K562 (cell line): Measurements from ENCODE around the gene KLK15. TPM values are rescaled to one million over a fixed set of nuclear protein-coding genes. Genes with fewer than 3 reads are reported as not detected.

Experiments used
- ATAC-seq: fragments of 200-7000 bp; cut with Tn5 transposase; 3 replicates; pipeline ENCODE4 v1.9.1; 2020; ENCODE audit warnings: moderate library complexity
- BruUV-seq: library from RNA; stranded (reverse); fragments of 400-500 nt; replicated peaks from 2 replicates; lab custom pipeline; 2021; lab: Mats Ljungman, UMichigan
- CTCF ChIA-PET: fragments of 300-600 bp; formaldehyde crosslinking; extraction: SDS; loops from one replicate; lab custom pipeline; 2021; ENCODE audit warnings: low intra/inter-chr PET ratio; lab: Yijun Ruan, JAX
- POLR2A ChIA-PET: fragments of 300-600, 350-650 bp; sonication (Branson Sonifier 250); formaldehyde crosslinking; extraction: SDS; loops from one replicate; lab custom pipeline; 2021; ENCODE audit warnings: antibody characterized with exemption, inconsistent platforms; lab: Yijun Ruan, JAX
- DNase-seq, 4 experiments: peaks; one replicate each; pipeline versions ENCODE4 v3.0.0 to v3.0.0-alpha.2; 2011 to 2018; ENCODE audit warnings: low spot score in 3 of 4, mixed read lengths in 3 of 4; ENCODE audit errors: extremely low read depth in 1 of 4
- FAIRE-seq: peaks from 2 replicates; lab custom pipeline; 2011; peaks lifted over from hg19 to GRCh38; lab: Jason Lieb, UNC
- H2AFZ ChIP-seq: 2 replicates; pipeline ENCODE4 v1.6.0; 2011; ENCODE audit warnings: low read depth, low read length, control low read depth, inconsistent platforms
- H3K27ac ChIP-seq: fragments of 200-600 bp; 3 replicates; pipeline ENCODE4 v1.8.0; 2011; ENCODE audit warnings: low read depth, mild to moderate bottlenecking, control low read depth, inconsistent platforms, low read length, moderate library complexity, mixed read lengths; ENCODE audit errors: extremely low read depth
- H3K27me3 ChIP-seq, 2 experiments: fragments of 300-600 bp in 1 of 2; 2 replicates in 1 of 2; 3 replicates in 1 of 2; pipeline versions ENCODE4 v1.6.0 to v1.8.0; 2011; ENCODE audit warnings: inconsistent platforms in 2 of 2, low read length in 2 of 2, mild to moderate bottlenecking in 1 of 2, mixed read lengths in 1 of 2, moderate library complexity in 1 of 2; ENCODE audit not compliant: control insufficient read depth in 2 of 2, insufficient read depth in 2 of 2
- H3K36me3 ChIP-seq: fragments of 300-600 bp; 3 replicates; pipeline ENCODE4 v1.8.0; 2011; ENCODE audit warnings: mild to moderate bottlenecking, low read length, inconsistent platforms; ENCODE audit not compliant: control insufficient read depth, insufficient read depth
- H3K4me1 ChIP-seq, 2 experiments: fragments of 200-600 bp in 1 of 2; replicated peaks in 1 of 2; 2 replicates in 1 of 2; 3 replicates in 1 of 2; pipeline versions ENCODE4 v1.5.1 to v1.8.0; 2011; ENCODE audit warnings: inconsistent platforms in 2 of 2, low read length in 2 of 2, mild to moderate bottlenecking in 1 of 2, mixed read lengths in 1 of 2, moderate library complexity in 1 of 2; ENCODE audit not compliant: control insufficient read depth in 2 of 2, insufficient read depth in 2 of 2
- H3K4me2 ChIP-seq: 2 replicates; pipeline ENCODE4 v1.6.1; 2011; ENCODE audit warnings: low read length, control low read depth, inconsistent platforms, mixed read lengths; ENCODE audit not compliant: insufficient read depth
- H3K4me3 ChIP-seq: fragments of 200-600 bp; sonication (generic), shearing (Covaris generic); 2 replicates; pipeline ENCODE4 v1.5.1; 2016; ENCODE audit warnings: control low read depth, inconsistent platforms
- H3K79me2 ChIP-seq: fragments of 200-600 bp; 3 replicates; pipeline ENCODE4 v1.8.0; 2011; ENCODE audit warnings: low read length, inconsistent platforms; ENCODE audit not compliant: control insufficient read depth, insufficient read depth
- H3K9ac ChIP-seq, 2 experiments: 2 replicates each; pipeline versions ENCODE4 v1.6.0 to v1.6.1; 2011; ENCODE audit warnings: low read depth in 2 of 2, low read length in 2 of 2, control low read depth in 1 of 2, inconsistent platforms in 1 of 2, mild to moderate bottlenecking in 1 of 2, mixed read lengths in 1 of 2; ENCODE audit not compliant: insufficient read depth in 1 of 2
- H3K9me1 ChIP-seq: one replicate; pipeline ENCODE4 v1.6.0; 2011; ENCODE audit warnings: inconsistent platforms, mild to moderate bottlenecking, low read length, moderate library complexity; ENCODE audit not compliant: control insufficient read depth, insufficient read depth
- H3K9me3 ChIP-seq: replicated peaks from 2 replicates; pipeline ENCODE4 v1.5.1; 2011; ENCODE audit warnings: low read depth, low read length, inconsistent platforms; ENCODE audit not compliant: control insufficient read depth, insufficient read depth
- H4K20me1 ChIP-seq: replicated peaks from 2 replicates; pipeline ENCODE4 v1.6.1; 2011; ENCODE audit warnings: low read length, inconsistent platforms, mixed read lengths; ENCODE audit not compliant: control insufficient read depth, insufficient read depth
- ETV1 ChIP-seq: fragments of 450-650 bp; conservative IDR thresholded peaks from 2 replicates; pipeline ENCODE4 v1.6.1; 2016; ENCODE audit warnings: missing genetic modification characterization, control low read depth, low read depth, missing compliant biosample characterization
- HLTF ChIP-seq: fragments of 450-650 bp; IDR thresholded peaks from 2 replicates; pipeline ENCODE4 v1.6.1; 2016
- PYGO2 ChIP-seq: fragments of 450-650 bp; IDR thresholded peaks from 2 replicates; pipeline ENCODE4 v1.6.1; 2016; ENCODE audit warnings: mild to moderate bottlenecking, missing genetic modification characterization, moderate library complexity, missing compliant biosample characterization
- SNRNP70 ChIP-seq: fragments of 200-400 bp; formaldehyde crosslinking; optimal IDR thresholded peaks from 2 replicates; pipeline ENCODE3; 2017; ENCODE audit warnings: low read depth, low read length
- ZKSCAN3 ChIP-seq: fragments of 250-450 bp; sonication (Bioruptor Pico); IDR thresholded peaks from 2 replicates; pipeline ENCODE4 v1.4.0; 2020
- WGBS: fragments of 100-300 bp; shearing (Covaris generic); methylation state at CpG from one replicate; pipeline ENCODE4 v1.1.6; 2016; ENCODE audit warnings: low coverage, mixed read lengths; ENCODE audit not compliant: insufficient coverage; ENCODE audit errors: missing lambda C conversion rate; 5-methylcytosine and 5-hydroxymethylcytosine counted together
- in situ Hi-C: fragments of 300-500 bp; cut with MboI; formaldehyde crosslinking; loops from 4 replicates; pipeline ENCODE4 v1.15.0; 2018; ENCODE audit warnings: inconsistent platforms, mixed read lengths
- intact Hi-C: fragments of 100-400 bp; cut with micrococcal nuclease; formaldehyde crosslinking; loops from 2 replicates; pipeline ENCODE4 v1.14.2; 2022
- polyA plus RNA-seq, 8 experiments: library from polyadenylated mRNA; depleted of rRNA in 4 of 8; stranded (reverse) in 5 of 8; unstranded in 3 of 8; fragments of >200 nt; fragmentation: Nextera tagmentation in 2 of 8; fragmentation: Illumina TruSeq in 1 of 8; extraction: Ambion mirVana in 2 of 8; extraction: Trizol in 1 of 8; gene quantifications; 2 replicates each; pipeline versions ENCODE4 v1.2.1 to v1.2.3, GENCODE V29; 2011 to 2014; ENCODE audit warnings: inconsistent platforms in 1 of 8, missing spikeins in 1 of 8
- total RNA-seq, 7 experiments: library from RNA; depleted of rRNA in 6 of 7; stranded (reverse); fragments of >200 nt in 6 of 7; fragmentation: Illumina TruSeq in 2 of 7; extraction: Trizol in 2 of 7; gene quantifications; 2 replicates each; pipeline versions ENCODE4 v1.2.1 to v1.2.3, GENCODE V29; 2011 to 2021; ENCODE audit warnings: low replicate concordance in 1 of 7
- TF ChIP-seq, protein P1 (sequence below): fragments of 450-650 bp; conservative IDR thresholded peaks from 2 replicates; pipeline ENCODE4 v1.6.1; 2016; ENCODE audit warnings: missing genetic modification characterization, low read depth, mild to moderate bottlenecking, missing compliant biosample characterization, moderate library complexity
- TF ChIP-seq, protein P2 (sequence below): fragments of 450-650 bp; IDR thresholded peaks from one replicate; pipeline ENCODE4 v1.6.1; 2018; ENCODE audit warnings: mild to moderate bottlenecking, moderate library complexity; ENCODE audit not compliant: partially characterized antibody

The KLK15 gene
- total and polyA plus RNA-seq, 9 of the 15 experiments (the other 6 are each of a cell fraction or from before 2014, with no cell fraction given), result not detected

DNA sequence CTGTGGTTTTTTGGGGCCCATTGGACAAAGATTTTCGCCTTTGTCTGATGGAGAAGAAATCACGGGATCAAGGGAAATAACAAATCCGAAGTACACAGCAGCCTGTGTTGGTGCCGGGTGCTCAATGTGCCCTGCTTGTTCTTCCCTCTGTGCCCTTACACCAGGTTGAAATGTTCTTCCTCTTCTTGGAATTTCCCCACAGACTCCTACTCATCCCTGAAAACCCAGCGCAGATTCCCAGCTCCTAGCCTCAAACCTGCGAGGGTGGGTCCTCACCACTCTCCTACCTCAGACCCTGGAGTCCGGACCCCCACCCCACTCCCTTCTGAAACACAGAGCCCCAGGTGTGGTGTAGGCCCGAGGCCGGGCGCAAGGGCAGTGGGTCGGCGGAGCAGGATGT lies 48.0 kb downstream of the KLK15 start:
- H3K27me3 ChIP-seq, result no peaks in the 10 kb centered on the region
- no peak overlapping the region for H3K27ac ChIP-seq
- H4K20me1 ChIP-seq, result no peaks in the 10 kb centered on the region
- no peaks in the 10 kb centered on the region for H3K9me3 ChIP-seq
- H3K4me1 ChIP-seq, result peaks cover 7 to 15% of the 10 kb centered on the region in 2 experiments; a peak in 4 of 5 replicates
- 16% methylated on average over 10 of the region's 12 CpGs for WGBS
- TF ChIP-seq PYGO2 (tag) (no peak), SNRNP70 (no peak), ZKSCAN3 (CRISPR knock-in tag) (no peak), ETV1 (tag) (no peak), HLTF (no peak)
- TF ChIP-seq, protein P1, sequence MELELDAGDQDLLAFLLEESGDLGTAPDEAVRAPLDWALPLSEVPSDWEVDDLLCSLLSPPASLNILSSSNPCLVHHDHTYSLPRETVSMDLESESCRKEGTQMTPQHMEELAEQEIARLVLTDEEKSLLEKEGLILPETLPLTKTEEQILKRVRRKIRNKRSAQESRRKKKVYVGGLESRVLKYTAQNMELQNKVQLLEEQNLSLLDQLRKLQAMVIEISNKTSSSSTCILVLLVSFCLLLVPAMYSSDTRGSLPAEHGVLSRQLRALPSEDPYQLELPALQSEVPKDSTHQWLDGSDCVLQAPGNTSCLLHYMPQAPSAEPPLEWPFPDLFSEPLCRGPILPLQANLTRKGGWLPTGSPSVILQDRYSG (tag), result no peak
- TF ChIP-seq, protein P2, sequence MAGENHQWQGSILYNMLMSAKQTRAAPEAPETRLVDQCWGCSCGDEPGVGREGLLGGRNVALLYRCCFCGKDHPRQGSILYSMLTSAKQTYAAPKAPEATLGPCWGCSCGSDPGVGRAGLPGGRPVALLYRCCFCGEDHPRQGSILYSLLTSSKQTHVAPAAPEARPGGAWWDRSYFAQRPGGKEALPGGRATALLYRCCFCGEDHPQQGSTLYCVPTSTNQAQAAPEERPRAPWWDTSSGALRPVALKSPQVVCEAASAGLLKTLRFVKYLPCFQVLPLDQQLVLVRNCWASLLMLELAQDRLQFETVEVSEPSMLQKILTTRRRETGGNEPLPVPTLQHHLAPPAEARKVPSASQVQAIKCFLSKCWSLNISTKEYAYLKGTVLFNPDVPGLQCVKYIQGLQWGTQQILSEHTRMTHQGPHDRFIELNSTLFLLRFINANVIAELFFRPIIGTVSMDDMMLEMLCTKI, result no peak
- no peak overlapping the region for H3K9ac ChIP-seq
- H3K79me2 ChIP-seq, result no peaks in the 10 kb centered on the region
- ChIA-PET POLR2A (interaction anchor here (0.6 to 1.2 kb wide), 2 partner anchors 18 to 142 kb away, joined by 3 to 4 read pairs; no protein-coding TSS in a partner anchor), CTCF (interaction anchor here (3.5 to 4.2 kb wide), 2 partner anchors 60 to 80 kb away, joined by 61 to 91 read pairs; partner anchors contain the start of gene CLEC11A)
- H3K36me3 ChIP-seq, result no peaks in the 10 kb centered on the region
- no peaks in the 10 kb centered on the region for H3K9me1 ChIP-seq
- no TSS peak for BruUV-seq
- H3K4me3 ChIP-seq, result no peak overlapping the region
- no peak for FAIRE-seq
- H3K4me2 ChIP-seq, result no peak overlapping the region
- H2AFZ ChIP-seq, result no peak overlapping the region
- intact Hi-C loops (no loop called here), in situ Hi-C loops (loop anchor here (5.0 to 10.0 kb wide), 3 partner anchors 78 to 431 kb away; no protein-coding TSS in a partner anchor)
- ATAC-seq, result no peak
- no peak for DNase-seq
